HG03280 (cell line): ENCODE results near the gene KANK3.
"Not testable (repeated sequence)": the region's sequence is repeated elsewhere in the genome, so short reads cannot be mapped to it uniquely, and the experiment has no call there.

Source experiments
- ATAC-seq: cut with Tn5 transposase; IDR thresholded peaks from one replicate; pipeline ENCODE4 v1.9.1; 2021; ENCODE audit warnings: mild to moderate bottlenecking, moderate library complexity; ENCODE audit not compliant: unreplicated experiment

Gene KANK3

DNA sequence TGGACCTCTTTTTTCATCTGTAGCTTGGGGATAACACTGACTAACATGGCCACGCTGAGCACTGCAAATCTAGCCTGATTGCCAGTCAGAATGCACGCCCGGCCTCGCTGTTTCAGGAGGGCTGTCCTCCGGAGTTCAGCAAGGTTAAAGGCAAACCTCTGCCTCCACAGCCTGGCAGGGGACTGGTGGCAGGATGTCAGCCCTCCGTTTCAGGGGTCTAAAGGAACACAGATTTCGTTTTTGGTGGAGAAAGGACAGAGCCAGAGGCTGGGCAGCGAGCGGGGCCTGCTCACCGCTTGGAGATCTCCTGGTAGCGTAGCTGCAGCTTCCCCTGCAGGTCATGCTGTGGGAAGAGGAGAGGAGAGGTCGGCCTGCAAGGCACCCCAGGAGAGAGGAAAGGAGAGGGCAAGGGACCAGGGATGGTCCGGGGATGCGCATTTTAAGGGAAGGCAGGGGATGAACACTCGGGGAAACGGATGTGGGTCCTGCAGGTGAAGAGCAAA, 22.4 kb downstream of the KANK3 start:
- ATAC-seq, result peak; percentile 15

DNA sequence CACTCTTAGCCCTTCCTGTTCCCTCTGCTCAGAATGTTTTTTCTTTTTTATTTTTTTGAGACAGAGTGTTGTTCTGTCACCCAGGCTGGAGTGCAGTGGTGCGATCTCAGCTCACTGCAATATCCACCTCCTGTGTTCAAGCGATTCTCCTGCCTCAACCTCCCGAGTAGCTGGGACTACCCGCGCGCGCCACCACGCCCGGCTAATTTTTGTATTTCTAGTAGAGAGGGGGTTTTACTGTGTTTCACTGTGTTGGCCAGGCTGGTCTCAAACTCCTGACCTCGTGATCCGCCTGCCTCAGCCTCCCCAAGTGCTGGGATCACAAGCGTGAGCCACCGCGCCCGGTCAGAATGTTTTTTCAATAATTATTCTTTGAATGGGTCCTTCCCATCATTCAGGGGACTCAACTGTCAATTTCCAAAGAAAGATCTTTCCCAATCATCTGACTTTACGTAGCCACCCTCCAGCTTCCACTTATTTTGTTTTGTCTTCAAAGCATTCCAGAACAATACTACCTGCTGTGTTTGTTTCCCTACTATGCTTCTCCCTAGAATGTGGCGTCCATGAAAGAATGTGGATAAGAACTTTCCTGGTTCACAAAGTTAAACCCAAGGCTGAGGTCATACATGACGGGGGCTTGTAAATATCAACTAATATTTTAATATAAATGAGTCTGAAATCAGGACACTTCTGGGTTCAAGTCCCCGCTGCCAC, 23.1 kb downstream of the KANK3 start:
- ATAC-seq, result no peak

DNA sequence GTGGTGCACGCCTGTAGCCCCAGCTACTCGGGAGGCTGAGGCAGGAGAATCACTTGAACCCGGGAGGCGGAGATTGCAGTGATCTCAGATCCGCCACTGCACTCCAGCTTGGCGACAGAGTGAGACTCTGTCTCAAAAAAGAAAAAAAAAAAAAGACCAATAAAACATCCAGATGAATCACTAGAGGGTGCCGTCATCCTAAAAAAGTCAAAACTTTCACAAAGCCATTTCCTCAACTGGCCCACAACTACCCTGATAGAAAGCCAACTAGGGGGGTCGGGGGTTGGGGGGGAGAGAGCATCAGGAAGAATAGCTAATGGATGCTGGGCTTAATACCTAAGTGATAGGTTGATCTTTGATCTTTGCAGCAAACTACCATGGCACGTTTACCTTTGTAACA, 24.2 kb downstream of the KANK3 start:
- not testable (repeated sequence) for ATAC-seq

DNA sequence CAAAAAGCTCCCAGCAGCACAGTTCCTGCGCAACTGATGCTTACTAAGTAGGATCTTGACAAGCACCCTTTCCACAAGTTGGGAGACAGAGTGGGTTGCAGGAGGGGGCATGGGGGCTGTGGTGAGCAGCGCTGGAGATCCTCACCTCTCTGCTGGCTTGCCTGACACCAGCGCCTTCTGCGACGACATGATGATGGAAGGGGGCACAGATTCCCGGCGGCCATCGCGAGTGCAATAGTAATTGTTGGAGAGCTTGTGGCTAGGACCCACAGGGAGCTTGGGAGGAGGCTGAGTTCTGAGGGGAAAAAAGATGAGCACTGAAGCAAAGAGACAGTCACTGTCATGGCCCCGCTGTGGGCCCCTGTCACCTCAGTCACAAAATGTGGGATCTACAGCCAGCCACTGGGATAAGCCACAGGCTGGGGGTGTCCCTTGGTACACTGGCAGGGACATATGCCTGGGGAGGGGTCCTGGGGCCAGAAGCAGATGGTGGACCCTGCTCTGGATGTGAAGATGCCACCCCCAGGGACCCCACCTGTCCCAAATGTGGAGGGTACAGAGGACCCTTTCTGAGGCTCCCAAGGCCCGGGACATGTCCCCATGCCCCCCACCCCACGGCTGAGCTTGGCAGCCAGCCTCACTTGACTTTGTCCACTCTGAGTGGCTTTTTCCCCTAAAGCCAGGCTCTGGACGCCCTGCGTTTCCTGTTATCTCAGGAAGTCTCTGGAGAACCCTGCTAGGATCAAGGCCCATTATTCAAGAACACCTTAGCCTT, 26.5 kb downstream of the KANK3 start:
- ATAC-seq, result no peak

DNA sequence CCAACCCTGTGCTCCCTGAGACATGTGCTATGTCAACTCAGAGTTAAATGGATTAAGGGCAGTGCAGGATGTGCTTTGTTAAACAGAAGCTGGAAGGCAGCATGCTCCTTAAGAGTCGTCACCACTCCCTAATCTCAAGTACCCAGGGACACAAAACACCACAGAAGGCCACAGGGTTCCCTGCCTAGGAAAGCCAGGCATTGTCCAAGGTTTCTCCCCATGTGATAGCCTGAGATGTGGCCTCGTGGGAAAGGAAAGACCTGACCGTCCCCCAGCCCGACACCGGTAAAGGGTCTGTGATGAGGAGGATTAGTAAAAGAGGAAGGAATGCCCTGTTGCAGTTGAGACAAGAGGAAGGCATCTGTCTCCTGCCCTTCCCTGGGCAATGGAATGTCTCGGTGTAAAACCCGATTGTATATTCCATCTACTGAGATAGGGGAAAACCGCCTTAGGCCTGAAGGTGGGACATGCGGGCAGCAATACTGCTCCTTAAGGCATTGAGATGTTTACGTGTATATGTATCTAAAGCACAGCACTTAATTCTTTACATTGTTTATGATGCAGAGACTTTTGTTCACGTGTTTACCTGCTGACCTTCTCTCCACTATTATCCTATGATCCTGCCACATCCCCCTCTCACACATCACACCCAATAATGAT, 28.0 kb downstream of the KANK3 start:
- ATAC-seq, result not testable (repeated sequence)

DNA sequence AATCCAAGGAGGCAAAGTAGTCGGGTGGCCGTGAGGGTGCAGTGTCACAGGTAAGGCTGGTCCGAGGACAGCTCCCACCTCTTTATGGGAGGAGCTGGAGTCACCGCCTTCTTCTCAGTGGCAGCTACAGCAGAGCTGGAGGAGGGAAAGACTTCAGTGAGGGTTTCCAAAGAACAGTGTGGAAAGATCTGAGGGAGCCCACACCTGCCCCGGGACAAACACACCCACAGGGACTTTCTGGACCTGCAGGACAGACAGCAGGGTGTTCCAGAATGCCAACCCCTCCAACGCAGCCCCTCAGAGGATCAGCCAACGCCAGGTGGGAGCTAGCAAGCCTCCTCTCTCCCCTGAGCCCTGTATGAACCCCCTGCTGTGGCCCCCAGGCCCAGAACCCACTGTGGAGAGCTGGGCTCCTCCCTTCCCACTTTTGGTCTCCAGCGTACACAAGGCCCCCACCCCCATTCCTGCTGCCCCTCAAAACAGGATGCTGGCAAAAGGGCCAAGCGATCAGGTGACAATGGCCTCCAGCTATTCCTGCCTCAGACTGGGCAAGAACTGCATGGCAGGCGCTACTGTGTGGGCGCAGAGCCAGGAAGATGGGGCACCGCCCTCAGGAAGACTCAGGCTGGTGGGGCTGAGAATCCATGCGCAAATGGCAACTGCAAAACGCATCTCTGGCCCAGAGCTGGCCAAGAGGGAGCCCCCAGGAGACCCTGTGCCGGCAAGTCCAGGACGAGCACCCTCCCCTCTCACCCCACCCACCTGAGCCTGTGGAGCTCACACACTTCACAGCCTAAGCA, 31.4 kb downstream of the KANK3 start:
- ATAC-seq, result no peak

DNA sequence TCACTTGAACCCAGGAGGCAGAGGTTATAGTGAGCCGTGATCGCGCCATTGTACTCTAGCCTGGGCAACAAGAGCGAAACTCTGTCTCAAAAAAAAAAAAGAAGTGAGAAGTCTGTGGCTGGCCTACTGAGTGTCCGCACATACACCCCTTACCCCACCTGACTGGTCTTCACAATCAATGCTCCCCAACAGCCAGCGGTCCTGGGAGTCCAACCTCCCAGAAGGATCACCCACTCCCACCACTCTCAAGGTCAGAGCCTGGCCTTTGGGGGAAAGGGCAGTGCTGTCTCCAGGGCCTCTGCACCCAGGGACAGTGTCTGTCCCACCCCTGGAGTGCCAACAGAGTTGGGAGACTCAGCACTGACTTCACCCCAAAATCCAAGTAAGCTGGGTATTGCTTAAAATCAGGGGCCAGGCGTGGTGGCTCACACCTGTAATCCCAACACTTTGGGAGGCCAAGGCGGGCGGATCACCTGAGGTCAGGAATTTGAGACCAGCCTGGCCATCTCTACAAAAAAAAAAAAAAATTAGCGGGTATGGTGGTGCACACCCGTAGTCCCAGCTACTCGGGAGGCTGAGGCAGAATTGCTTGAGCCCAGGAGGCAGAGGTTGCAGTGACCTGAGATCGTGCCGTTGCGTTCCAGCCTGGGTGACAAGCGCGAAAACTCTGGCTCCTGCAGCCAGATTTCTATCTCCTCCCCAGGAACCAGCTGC, 32.6 kb downstream of the KANK3 start:
- ATAC-seq, result no peak

DNA sequence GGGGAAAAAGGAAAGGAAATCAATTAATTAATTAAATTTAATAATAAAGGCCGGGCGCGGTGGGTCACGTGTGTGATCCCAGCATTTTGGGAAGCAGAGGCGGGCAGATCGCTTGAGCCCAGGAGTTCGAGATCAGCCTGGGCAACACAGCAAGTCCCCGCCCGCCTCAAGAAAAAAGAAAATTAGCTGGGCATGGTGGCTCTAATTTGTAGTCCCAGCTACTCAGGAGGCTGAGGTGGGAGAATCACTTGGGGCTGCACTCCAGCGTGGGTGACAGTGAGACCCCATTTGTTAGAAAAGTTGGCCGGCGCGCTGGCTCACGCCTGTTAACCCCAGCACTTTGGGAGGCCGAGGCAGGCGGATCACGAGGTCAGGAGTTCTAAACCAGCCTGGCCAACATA, 34.2 kb downstream of the KANK3 start:
- ATAC-seq, result no peak

DNA sequence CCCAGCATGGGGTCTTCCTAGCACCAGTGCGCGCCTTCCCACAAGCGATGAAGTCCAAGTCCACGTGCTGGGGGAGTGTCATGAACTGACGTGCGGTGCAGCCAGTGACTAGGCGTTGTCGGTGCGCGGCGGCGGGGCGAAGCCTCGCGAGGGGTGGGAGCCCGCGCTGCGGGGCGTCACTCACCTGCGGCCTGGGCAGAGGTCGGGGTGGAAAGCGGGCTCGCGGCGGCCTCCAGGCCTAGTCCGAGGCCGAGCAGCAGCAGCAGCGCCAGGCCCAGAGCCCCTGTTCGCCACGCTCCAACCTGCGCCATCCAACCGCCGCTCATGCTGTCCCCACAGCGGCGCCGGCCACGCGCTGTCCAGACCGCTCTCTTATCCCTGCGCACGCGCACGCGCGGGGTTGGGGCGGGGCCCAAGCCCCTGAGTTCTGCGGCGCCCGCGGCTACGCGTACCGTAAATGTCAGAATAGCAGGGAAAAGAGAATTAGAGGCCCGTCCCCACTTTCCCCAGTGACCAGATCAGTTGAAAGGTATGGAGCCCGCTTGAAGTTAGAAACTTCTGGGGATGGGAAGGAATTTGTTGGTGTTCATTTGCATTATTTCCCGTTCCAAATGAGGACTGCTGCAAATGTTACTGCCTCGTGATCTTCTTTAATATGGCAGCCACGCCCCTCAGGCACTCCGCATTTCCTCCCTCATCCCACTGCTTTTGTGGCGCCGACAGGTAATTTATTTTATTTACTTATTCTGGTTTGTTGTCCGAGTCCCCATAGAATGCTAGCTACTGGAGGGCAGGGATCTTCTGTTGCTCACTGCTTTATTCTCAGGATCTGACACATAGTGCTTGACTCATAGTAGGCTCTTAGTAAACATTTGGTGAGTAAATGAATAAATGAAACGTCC, 34.8 kb downstream of the KANK3 start, which contains the start of gene CD320:
Gene CD320 (minus strand): TSS at position 394 of the 902 bp plus-strand sequence. CDS start 68 bp downstream, at position 326.
- ATAC-seq, result peak; percentile 86

DNA sequence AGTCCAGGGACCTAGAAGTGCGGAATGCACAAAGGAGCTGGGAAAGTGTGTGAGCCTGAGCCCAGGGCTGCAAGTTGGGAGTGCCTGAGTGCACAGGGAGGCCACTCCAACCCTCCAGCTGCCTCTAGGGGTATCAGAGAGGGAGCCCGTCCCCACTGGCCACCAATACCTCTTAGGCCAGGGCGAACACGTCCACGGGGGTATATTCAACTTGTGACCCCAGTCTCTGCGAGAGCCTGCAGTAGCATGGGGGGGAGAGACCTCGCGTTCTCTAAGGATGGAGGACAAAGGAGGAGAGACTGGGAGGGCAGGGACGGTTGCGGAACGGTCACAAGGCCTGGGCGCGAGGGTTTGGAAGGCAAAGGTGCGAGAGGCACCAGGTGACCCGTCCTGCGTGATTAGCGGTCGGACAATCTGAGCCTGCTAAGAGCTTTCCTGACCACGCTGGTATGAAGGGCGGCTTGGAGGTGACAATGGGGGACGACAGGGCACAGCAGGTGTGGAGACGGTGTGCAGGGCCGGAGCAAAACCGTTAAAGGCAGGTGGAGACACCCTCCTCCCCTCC, 35.6 kb downstream of the KANK3 start:
- ATAC-seq, result no peak

DNA sequence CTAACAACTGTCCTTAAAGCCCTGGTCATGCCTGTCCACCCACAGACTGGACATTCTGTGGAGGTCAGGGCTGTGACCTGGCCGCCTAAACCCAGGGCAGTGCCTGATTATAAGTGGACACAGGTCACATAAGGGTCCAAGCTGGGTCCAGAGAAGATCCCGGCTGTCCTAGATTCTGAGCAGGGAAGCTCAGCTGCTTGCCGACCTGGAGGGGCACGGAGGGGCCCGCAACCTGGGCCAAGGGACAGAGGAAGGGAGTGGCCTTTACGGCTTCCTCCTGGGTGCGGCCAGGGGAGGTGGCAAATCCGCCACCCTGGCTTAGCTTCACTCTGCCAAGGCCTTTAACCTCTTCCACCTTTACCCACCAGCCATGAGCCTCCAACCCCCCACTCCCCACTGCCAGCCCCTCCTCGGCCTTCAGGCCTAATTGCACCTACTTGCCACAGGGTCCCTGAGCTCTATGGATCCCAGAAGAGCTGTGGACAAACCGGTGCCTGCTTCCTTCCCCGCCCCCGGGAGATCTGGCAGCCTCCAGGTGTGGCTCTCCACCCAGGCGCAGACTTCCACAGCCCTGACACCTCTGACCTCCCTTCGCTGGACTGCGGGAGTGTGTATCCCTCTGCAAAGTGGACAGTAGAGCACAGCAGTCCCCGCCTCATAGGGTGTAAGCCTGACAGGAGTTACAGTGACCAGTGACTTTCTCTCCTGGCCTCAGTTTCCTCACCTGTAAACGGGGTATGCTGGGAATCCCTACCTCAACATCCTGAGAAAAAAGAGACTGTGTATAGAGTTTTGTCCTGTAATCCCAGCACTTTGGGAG, 36.6 kb downstream of the KANK3 start:
- no peak for ATAC-seq

DNA sequence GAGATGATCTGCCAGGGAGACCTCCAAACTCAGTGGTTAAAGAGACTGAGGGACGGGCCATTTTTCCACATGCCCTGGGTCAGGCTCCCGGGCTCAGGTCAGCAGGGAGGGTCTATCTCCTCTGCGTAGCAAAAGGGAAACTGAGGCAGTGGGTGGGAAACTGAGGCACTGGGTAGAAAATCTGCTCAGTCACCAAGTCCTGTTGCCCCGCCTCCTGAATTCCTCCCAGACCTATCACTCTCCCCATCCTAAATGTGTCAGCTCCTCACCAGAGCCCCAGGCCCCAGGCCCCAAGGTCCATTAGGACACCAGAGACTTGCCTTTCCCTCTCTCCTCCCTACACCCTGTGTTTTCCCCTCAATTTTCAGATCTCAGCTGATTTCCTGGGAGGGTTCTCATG, 37.3 kb downstream of the KANK3 start:
- no peak for ATAC-seq

DNA sequence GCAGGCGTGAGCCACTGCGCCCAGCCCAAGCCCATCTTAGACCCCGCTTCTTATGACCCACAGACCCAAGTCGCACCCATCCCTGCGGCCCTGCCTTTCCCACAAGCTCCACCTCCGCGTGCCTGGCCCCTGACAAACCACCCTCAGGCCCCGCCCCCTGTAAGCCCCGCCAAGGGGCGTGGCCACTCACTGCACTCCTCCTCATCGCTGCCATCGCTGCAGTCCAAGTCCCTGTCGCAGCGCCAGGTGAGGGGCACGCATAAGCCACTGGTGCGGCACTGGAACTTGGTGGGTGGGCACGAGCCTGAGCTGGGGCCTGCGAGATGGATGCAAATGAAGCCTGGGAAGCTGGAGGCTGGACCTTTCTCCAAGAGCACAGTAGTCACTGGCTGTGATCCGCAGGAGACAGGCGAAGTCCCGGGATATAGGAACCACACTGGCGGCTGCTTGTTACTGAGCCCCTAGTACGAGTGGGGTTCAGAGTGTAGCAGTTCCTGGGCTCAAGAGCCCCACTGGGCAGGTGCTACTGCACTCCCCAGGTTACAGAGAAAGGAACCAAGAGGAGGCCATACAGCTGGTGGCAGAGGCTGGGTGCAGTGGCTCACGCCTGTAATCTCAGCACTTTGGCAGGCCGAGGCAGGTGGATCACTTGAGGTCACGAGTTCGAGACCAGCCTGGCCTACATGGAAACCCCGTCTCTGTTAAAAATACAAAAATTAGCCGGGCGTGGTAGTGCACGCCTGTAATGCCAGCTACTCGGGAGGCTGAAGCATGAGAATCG, 38.0 kb downstream of the KANK3 start:
- ATAC-seq, result no peak

DNA sequence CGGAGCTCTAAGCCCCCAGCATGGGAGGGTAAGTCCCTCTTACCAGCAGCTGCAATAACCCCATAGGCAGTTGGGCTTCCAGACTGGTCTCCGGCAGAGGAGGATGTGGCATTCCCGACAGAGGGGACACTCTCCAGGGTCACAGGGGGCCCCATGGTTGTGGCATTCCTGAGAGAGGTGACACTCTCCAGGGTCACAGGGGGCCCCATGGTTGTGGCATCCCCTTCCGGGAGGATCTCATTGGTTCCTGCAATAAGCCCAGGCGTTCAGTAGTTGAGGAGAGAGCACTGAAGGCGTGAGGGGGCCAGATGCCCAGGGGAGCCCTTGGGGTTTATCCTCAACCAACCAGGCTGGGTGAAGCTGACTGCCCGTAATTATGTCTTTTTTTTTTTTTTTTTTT, 40.3 kb downstream of the KANK3 start:
- no peak for ATAC-seq

DNA sequence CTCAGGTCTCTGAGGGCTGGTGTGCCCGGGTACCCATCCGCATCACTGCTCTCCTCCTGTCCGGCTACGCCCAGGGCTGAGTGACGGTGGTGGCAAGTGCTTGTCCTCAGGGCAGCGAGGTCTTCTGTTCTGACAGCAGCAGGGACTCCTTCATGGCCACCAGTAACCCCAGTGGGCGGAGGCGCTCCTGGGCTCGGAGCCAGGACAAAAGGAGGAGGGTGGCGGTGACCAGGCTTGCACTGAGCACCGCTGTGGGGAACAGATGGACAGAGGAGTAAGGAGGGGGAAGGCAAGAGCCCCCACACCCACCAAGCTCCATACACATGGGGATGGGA, 40.7 kb downstream of the KANK3 start:
- ATAC-seq, result no peak

DNA sequence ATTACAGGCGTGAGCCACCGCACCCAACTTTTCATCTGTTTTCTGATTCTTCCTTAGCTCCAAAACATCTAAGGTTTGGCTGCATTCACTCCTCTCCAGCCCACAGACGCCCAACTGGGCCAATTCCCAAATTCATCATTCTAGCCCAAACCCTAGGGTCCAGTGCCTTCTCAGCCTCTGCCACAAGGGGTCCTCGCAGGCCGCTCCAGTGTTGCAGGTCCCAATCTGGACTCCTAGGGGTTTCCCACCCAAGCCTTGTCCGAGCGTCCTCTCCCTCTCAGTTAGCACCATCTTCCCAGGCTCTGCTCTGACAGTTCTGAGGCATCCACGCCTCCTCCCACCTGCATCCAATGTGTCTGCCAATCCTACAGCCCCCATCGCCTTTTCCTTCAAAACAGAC, 51.7 kb downstream of the KANK3 start:
- ATAC-seq, result not testable (repeated sequence)

DNA sequence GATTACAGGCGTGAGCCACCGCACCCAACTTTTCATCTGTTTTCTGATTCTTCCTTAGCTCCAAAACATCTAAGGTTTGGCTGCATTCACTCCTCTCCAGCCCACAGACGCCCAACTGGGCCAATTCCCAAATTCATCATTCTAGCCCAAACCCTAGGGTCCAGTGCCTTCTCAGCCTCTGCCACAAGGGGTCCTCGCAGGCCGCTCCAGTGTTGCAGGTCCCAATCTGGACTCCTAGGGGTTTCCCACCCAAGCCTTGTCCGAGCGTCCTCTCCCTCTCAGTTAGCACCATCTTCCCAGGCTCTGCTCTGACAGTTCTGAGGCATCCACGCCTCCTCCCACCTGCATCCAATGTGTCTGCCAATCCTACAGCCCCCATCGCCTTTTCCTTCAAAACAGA, 66.6 kb downstream of the KANK3 start:
- ATAC-seq, result not testable (repeated sequence)
